ENCODE data around the gene PRCD.

PRCD gene, protein sequence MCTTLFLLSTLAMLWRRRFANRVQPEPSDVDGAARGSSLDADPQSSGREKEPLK

DNA sequence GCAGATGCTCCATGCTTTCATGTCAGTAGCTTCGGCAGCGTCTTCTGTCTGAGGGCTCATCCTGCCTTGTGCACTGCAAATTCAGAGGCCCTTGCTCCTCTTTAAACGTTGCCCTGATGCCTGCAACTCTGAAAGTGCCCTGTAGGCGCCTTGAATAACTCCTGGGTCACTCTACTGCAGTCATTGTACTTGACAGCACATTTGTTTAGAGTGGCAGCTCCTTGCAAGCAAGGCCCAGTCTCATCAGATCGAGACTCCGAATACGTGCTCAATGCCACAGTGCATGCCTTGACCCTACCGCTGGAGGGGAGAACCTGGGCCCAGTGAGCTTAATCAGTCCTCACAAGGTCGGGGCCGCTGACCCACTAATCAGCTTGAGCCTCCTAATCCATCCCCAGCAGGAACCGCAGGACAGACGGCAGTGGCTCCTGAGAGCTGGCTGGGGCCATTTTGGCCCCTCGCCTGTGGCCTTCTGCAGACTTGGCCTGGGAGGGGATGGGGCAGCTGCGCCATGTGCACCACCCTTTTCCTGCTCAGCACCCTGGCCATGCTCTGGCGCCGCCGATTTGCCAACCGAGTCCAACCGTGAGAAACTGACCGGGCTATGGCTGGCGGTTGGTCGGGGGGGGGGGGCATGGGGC lies at the start of gene PRCD:
Gene PRCD (plus strand): TSS at position 414 of the 641 bp plus-strand sequence. CDS start 98 bp downstream, at position 512.
- DNase-seq (ENCODE audit: low spot score), result no peak

DNA sequence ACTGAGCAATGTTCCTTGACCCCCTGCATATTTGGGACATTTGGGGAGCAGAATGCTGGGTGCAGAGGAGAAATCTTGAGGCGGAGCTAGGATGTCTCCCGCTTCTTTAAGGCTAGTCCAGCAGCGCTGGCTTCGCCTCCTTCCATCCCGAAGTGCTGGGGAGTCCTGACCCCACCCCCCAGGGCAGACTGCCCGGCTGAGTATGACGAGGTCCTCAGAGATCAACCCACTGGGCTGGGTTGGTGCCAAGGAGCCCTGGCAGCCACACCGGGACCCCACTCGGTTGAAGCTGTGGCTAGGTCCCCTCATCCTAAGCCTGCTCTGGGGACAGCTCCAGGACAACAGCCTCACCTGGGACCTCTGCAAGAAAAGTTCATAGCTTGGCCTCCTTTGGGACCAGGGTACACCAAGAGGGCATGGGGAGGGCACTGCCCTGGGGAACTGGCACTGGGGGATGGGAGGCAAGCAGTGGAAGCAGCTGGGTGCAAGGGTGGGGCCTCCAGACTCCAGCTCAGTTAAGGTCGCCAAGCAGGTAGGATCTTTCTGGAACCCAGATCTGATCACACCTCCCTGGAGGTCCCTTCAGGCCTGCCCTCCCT lies 49.6 kb upstream of the PRCD start:
- no peak for DNase-seq (ENCODE audit: low spot score)

DNA sequence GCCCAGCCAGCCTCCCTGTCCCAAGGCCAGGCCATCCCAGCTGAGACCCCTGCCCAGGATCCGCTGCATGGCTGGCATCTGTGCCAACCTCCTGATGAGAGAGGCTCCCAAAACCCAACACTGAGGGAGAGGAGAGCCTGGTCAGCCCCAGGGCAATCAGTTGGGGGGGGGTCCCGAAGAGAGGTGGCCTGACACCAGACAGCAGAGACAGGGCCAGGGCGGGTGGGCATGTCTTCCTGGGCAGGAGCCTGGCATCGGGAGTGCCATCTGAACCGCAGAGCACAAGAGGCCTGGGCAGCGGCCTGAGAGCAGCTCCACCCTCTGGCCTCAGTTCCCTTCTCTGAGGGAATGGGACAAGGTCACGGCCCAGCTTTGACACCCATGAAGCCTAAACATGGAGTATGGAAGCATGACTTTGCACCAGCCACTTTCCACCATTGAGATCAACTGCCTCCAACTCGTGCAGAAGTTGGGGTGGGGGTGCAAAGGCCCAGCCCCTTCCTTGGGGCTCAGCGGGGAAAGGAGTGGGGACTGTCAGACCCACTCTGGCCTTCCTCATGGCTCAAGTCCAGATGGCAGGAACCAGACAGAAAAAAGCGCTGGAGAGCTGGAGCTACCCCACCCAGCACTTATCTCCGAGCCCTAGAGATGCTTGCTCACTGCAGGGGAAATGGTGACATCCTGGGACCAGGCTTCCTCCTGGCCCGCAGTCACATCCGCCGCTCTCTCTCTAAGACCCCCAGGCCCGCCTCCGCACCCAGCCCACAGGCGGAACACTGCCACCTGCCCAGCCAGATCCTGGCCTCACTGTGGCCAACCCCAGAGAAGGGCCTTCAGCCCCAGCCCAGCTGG lies 48.3 kb upstream of the PRCD start:
- DNase-seq (ENCODE audit: low spot score), result no peak

DNA sequence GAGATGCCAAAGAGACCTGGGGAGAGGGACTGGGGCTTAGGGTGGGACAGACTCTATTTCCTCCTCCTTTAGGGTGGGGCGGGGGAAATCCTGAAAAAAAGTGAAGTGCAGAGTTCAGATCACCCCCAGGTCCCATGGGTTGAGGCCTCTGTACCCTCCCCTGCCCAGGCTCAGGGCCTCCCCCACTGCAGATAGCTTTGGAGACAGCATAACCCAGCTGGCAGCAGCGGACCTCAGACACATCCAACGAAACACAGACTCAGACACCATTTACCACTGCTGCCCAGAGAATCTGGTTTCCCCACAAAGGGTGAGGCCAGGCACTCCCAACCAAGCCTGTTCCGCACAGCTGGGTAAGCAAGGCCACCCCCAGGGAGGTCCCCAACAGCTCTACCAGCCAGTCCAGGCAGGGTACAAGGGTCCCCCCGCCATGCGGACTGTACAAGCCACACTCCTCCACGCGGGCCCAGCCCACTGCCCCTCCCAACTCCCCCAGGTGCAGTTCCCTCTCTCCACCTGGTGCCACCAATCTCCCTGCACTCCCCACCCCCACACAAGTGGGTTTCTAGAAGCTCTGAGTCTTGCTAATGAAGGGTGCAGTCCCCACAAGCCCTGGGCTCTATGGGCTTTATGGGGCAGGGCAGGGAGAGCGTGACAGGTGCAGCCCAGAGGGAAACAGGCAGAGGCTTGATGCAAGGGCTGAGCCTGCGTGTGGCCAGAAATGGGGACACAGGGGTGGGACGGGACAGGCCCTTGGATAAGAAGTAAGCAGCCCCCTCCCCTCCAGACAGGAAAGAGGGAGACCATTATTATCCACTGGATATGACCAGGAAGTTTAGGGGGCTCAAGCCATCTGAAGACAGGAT lies 47.5 kb upstream of the PRCD start:
- no peak for DNase-seq (ENCODE audit: low spot score)

DNA sequence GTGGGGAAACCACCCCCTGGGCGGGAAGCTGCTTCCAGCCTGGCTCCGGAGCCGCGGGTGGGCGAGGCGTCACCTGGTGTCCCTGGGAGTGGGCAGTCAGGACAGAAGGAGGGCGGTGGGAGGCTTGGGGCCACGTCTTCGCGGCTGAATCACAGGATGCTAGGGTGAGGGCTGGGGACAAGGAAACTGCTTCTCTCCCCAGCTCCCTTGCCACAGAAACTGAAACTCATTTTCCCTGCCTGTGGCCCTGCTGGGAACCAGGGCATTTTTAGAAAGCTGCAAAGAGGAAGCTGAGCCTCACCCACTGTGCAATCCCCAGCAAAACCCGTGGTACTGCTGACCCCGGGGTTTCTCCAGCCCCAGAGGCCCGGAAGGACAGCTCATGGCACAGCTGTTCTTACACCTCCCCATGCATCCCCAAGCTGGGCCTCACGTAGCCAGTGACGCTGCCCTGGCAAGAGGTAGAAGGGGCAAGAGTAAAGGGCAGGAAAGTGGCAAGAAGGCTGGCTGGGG lies 46.8 kb upstream of the PRCD start:
- peak; percentile 68 for DNase-seq (ENCODE audit: low spot score)

DNA sequence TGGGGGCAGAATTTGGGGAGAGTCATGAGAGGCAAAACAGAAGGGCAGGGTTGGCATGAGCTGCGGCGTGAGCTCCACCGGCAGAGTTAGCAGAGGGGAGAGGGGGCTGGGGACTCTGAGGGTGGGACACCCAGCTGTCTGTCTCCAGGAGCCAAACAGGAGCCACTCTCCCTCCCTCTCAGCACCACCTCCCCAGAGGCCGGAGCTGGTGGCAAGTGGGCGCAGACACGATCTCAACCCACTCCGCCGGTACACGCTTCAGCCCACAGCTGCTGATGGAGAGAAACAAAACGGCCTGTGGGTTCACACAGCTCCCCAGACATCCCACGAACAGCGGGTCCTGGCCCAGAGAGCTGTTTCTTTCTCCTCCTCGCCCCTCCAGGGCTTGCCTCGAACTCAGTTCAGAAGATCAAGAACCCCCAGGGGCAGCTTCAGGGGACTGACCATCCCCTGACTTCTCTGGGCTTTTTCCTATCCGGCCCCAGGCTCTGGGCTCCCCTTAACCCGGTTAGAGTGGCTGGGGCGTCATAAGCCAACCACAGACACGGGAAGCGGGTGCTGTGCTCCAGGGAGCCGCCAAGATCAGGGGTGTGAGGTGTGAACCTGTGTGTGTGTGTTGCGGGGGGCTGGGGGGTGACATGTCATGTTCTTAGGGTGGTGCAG lies 46.2 kb upstream of the PRCD start:
- peak; percentile 27 for DNase-seq (ENCODE audit: low spot score)

DNA sequence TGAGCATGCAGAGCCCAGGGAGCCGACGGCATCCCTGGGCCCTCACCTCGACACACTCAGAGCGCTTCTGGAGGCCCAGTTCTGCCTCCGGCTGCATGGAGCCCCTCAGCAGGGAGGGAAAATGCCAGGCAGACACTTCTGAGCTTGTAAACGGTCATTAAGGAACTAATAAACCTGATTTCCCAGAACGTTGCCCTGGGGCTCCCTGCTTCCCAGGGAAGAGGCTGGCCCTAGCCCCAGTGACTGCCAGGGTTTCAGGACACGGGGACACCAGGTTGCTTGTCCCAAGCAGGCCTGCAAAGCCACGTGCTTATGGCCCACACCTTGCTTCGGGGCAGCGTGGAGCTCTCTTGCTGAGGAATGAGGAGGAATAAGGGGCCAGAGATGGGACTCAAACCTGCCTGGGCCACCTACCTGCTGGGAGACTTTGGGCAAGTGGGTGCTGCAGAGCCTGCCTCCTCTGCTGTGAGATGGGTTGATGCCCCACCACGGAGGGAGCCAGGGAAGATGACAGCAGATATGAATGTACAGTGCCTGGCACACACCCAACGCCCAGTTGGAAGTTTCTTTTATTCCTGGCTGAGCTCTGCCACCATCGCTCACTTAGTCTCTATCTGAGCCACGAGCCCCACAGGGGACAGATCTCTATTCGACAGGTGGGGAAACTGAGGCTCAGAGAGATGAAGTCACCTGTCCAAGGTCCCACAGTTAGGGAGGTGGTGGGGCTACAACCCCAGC lies 44.0 kb upstream of the PRCD start:
- no peak for DNase-seq (ENCODE audit: low spot score)

DNA sequence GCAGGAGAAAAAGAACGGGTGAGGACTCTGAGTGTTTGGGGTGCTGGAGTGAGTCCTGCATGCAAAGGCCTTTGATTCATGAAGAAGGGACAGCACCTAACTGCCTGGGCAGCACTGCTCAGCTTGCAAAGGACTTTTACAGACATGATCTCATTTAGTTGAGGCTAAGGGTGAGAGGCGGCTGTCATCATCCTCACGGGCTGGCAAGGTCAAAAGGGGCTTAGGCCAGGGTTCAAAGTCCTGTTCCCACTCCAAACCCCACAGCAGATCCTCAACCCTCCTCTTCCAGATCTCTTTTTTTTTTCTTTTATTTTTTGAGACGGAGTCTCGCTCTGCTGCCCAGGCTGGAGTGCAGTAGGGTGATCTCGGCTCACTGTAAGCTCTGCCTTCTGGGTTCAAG lies 43.4 kb upstream of the PRCD start:
- DNase-seq (ENCODE audit: low spot score), result no peak

DNA sequence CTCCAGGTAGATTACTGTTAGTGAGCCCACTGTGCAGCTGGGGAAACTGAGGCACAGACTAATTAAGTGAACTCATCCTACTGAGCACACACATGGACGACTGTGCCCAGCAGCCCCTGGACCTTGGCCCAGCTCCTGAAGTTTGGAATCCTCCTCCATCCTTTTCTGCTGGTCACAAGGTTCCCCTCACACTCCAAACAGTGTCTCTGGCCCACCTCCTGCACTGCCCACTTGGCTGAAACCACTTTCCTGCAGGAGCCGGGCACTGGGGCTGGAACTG lies 42.2 kb upstream of the PRCD start:
- no peak for DNase-seq (ENCODE audit: low spot score)

DNA sequence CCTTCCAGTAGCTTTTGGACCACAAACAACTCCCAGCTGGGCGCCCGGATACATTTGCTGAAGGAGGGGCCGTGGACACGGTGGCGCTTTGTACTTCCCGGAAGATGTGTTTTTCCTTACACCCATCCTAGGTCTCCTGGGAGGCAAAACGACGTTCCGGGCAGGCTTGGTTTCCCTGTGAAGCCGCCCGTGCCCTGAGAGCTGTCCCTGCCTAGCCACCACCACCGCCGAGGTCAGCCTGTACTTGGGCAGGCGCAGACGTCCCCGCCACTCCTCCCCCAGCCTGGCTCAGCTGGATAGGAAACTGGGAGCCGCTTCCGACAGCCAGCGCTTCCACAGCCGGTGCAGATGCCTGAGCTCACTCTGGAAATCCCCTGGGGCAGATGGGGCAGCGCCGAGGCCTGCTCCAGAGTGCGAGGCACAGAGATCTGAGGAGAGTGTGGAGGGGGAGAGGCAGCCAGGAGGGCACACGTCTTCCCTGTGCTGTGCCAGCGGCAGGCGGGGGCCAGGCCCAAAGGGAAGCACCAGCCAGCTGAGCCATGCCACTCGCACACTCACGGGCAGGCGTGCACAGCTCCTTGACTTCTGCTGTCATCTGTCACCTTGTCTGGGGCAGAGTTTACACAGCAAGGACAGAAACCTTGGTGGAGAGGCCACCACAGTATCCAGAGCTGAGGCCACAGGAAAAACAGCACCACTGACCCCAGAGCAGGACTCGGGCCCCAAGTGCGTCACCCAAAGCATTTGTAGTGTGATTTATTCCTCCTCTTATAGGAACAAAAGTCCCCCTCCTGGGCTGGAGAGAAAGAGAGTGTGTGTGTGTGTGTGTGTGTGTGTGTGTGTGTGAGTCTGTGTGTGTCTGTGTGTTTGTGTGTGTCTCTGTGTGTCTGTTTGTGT lies 41.6 kb upstream of the PRCD start:
- DNase-seq (ENCODE audit: low spot score), result no peak

DNA sequence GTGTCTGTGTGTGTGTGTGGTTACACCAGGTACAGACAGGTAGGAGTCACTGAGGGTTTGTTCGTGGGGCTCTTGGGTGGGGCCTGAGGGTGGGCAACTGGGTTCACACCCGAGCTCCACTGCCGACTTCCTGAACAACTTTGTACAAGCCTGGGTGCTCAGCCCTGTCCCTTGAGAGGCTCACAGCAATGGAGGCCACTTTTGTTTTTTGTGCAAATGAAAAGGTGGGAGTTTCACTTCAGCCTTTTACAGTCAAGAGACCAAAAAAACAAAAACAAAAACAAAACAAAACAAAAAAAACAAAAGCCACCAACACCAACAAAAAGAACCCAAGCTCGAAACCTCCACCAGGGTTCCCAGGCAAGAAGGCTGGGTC lies 41.0 kb upstream of the PRCD start:
- DNase-seq (ENCODE audit: low spot score), result no peak

DNA sequence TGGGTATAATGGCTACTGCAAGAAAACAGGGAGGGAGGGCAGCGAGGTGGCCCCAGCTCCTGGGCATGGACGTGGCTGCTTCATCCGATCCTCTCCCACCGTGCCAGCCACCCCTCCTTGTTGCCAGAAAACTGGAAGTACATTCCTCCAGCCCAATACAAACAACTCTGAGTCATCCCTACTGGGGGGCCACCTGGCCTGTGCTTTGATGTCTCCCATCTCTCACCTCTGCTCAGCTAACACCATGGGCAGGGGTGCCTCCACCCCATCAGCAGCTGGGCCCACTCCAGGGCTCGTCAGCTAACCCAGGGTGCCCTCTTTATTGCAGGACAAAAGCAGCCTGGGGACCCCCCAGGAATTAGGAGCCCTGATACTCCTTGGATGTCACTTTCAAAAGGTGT lies 40.6 kb upstream of the PRCD start:
- DNase-seq (ENCODE audit: low spot score), result no peak

DNA sequence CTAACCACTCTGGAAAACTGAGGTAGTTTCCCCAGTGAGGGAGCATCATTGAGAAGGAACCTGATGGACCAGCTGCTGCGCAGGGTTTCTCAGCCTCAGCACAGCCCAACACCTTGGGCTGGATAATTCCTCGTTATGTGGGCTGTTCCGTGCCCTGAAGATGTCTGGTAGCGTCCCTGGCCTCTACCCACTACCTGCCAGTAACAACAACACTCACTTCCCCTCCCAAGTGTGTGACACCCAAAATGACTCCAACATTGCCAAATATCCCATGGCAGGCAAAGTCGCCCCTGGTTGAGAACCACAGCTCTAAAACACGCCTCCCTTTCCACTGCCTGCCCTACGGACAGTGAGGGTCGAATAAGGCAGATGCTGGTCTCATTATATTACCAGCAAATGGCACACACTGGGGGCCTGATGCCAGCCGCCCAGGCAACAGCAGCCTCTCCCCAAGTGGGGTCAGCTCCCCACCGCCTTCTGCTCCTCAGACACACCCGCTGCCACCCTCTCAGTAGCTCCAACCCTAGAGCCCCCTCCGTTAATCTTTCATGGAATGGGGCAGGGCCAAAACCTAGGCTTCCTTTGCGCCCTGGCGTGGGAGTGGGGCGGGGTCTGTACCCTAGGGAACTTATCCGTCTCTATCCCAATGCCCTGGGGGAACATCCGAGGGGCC lies 39.6 kb upstream of the PRCD start:
- DNase-seq (ENCODE audit: low spot score), result peak; percentile 15

DNA sequence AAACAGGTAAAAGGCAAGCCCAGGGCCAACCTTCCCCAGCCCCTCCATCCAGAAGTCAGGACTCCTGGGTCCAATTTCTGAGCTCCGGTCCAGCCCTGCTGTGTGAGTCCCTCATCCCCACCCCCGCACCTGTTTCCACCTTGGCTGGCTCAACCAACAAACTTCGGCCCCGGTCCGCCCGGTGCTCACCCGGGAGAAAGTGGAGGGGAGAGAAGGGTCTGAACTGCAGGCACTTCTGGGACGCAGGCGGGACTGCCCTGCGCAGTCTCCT lies 39.2 kb upstream of the PRCD start:
- DNase-seq (ENCODE audit: low spot score), result no peak

DNA sequence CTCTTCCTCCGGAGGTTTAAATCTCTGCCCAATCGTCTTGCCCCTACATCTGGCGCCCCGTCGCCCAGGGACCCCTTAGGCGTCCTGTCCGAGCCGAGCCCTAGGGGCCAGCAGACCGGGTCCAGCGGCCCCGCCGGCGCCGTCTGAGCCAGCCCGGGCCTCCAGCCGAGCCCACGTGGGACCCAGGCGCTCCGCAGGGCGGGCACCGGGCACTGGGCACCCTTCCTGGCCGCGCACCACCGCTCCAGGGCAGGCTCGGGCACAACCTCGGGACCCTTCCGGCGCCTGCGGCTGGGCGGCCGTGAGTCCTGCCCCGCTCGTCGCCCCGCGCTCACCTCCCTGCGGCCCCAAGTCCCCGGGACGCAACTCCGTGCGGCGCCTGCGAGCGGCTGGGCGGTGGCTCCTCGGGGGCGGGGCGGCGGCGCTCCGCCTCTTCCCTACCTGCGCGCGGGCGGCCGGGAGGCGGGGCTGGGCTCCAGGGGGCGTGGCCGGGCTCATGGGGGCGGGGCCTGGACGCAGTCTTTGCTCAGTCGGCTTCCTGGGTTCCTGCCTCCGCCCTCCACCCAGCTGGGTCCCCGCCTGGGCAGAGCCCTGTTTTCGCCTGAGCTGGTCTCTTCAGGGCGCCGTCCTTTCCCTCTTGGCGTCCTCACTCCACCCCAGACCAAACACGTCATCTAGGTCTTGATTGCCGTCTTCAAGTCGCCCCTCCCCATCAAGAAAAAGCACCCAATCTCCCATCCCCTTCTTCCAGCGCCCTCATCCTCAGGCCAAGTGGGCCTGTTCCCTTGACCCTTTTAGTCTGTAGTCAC lies 38.6 kb upstream of the PRCD start, which contains the start of gene RHBDF2:
Gene RHBDF2 (minus strand): TSS at position 406 of the 809 bp plus-strand sequence. CDS start 19,899 bp downstream, outside the sequence.
- peak; percentile 96 for DNase-seq (ENCODE audit: low spot score)

DNA sequence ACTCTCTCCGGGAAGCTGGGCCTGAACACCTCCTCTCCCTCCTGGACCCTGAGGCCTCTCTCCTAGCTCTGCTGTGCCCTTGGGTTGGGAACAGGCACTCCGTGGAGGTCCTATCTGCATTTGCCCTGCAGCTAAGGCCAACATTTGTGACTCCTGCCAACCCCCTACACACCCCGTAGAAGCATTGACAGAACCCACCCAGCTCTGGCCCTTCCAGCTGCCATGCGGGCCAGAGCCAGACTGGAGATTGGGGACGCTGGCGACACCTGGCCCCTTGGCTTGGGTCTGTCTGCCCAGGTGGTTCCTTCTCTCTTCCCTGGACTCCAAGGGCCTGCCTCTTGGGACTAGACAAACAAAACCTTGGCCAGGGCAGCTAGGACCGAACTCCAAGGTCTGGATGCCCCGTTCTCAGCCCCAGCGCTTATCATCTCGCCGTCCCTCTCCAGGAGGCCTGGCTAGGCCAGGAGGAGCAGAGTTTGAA lies 38.0 kb upstream of the PRCD start:
- DNase-seq (ENCODE audit: low spot score), result no peak

DNA sequence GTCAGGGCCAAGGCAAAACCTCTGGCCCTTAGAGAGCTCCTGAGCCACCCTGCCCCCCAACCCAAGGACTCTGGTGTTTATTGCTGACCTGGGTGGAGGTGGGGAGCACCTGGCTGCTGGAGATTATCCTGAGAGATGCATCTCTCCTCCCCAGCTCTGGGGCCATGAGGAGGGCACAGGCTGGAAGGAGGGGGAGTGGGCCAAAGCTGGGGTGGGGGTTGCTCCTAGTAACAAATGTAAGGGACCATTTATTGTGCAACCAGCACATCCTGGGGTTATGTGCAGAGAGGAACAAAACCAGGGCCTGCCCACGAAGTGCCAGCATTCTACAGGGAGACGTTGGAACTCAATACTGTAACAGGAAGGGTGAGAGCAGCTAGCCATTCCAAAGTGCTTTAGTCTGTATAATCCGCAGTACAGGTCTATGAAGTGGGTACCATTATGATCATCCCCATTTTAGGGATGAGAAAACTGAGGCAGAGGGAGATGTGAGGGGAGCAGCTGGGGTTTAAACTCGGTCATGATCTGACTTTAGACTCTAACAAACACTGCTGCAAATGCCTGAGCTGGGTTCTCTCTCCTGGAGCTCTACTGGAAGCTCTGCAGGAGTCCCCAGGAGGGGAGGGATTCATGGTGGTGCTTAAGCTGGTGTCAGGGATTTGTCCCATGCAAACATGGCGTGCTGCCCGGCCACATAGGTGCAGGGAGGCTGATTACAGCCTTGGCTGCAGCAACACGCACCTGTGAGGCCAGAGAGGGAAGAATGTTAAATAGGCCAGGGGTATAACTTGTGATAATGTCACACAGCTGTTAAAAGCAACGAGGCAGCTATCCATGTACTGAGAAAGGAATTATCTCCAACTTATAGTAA lies 37.3 kb upstream of the PRCD start:
- no peak for DNase-seq (ENCODE audit: low spot score)

Data from activated CD4-positive, alpha-beta T cell treated with anti-CD3 and anti-CD28 coated beads, Interleukin-2, Interleukin-4, amounts not matched to agents 100 ng/mL and 50 ng/mL, durations not matched to agents 16 hours and 8 hours (primary cell).